Stimulated activated CD4-positive, alpha-beta T cell treated with anti-CD3 and anti-CD28 coated beads, Interleukin-4, amount 100 ng/mL, for 48 hours (primary cell): Measurements from ENCODE around the gene PNLIPRP2.

Experiments
- DNase-seq, 2 donors: peaks; one replicate each; pipeline ENCODE4 v3.0.0-alpha.2; 2020; ENCODE audit warnings: low read depth in 2 of 2

Gene PNLIPRP2

GRCh38 chr10:116683821-116684220, 63.1 kb downstream of the PNLIPRP2 start:
- no peak for DNase-seq

DNA sequence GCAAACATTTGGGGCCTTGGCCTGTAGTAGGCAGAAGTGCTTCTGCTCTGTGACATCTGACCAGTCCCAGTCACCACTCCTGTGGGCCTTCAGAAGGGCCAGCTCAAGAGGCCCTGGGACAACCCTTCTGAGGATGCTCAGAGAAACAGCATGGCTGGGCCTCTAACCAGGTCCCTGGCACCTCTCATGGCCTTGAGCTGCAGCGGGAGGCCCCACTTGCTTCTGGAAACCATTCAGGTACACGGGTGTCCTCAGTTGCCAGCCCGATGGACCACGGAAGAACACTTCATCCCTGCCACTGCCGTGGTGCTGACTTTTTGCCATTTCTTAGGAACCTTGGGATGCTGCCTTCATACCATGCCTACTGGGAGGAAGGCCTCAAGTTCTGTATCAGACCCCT, 64.0 kb downstream of the PNLIPRP2 start:
- DNase-seq, result no peak

- DNase-seq, result no peak
Measured at GRCh38 chr10:116685807-116686206, 65.1 kb downstream of the PNLIPRP2 start.

DNA sequence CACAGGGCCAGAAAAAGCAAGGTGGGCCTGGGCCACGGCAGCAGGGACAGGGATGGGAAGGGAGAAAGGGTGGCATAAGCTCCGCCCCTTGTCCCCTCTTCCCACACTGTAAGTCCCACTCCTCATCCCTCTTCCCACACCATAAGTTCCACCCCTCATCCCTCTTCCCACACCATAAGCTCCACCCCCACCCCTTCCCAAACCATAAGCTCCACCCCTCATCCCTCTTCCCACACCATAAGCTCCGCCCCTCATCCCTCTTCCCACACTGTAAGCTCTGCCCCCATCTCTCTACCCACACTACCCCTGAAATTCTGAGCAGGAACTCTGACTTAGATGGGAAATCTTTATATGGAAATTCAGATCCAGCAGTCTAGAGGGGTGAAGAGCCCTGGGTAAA, 65.9 kb downstream of the PNLIPRP2 start:
- no peak for DNase-seq

DNA sequence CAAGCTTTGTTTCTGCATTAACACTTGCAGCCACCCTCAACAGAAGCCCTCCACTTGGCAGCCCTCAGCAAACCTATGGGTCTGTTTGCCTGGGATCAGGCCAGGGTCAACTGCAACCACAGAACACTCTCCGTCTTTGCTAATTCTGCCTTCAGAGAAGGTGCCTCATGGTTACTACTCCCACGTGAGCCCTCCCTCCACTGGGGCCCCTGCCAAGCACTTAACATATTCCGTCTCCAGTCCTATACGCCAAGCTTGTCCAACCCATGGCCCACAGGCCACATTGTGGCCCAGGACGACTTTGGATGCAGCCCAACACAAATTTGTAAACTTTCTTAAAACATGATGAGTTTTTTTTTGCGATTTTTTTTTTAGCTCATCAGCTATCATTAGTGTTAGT, 66.9 kb downstream of the PNLIPRP2 start:
- no peak for DNase-seq

GRCh38 chr10:116688241-116688711, 67.5 kb downstream of the PNLIPRP2 start:
- no peak for DNase-seq

- no peak for DNase-seq
Measured at GRCh38 chr10:116688741-116689495, 68.2 kb downstream of the PNLIPRP2 start.

- no peak for DNase-seq
Measured at GRCh38 chr10:116689744-116690143, 69.0 kb downstream of the PNLIPRP2 start.

DNA sequence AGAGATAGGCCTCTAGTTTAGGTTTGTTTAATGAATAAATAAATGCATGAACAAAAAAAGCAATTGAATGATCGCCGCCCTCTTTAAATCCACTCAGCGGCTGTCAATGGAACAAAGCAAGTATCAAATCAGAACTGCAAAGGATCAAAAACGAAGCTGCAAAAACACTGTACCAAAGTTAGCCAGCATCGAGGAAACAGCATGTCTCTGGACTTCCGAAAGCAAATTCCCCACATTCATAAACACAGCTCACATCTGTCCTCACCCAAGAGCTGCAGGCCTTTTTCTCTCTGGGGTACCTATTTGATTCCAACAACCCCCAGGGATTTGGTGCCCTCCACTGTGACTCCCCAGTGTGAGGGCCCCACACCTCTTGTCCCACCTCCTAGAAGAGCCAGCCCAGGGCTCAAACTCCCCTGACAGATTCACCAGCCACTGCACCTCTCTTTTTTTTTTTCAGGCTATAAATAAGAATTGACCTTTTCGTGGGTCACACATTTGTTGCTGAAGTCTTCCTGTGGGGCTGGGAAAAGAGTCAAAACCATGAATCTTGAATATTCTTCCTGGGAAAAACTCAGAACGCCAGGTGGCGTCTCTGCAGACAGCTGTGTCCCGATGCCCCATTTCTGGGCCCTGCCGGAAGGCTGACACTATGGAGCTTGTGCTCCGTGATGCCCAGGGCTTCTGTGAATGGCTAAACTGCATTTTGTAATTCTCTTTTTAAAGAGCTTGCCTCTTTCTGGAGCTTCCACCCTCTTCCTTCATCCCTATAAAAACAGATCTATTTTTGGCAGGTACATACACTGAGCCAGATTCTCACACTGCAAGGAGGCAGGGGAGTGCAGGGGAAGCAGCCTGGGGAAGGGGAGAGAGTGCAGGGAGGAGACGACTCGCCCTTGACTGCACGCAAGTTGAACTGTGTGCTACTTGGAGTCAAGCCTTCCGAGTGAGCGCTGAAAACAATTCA, 69.9 kb downstream of the PNLIPRP2 start:
- DNase-seq, result no peak

DNA sequence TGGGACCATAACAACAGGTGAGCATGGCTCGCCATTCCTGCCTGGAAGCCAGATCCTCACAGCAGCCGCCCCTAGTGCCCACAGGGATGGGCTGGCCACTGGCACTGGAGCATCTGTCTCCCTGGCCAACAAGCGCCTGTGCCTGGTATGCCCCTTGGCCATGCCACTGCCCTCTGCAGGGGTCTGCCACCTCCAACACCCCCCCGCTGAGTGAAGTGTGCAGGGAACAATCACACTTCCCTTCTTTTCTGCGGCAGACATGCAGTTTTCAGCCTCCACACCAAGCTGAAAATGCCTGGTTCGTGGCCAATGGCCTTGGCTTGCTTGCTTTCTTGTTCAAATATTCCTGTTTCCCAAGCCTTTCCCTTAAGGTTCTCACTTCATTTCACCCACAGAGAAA, 70.9 kb downstream of the PNLIPRP2 start:
- no peak for DNase-seq

GRCh38 chr10:116692225-116692624, 71.5 kb downstream of the PNLIPRP2 start:
- DNase-seq, result no peak

DNA sequence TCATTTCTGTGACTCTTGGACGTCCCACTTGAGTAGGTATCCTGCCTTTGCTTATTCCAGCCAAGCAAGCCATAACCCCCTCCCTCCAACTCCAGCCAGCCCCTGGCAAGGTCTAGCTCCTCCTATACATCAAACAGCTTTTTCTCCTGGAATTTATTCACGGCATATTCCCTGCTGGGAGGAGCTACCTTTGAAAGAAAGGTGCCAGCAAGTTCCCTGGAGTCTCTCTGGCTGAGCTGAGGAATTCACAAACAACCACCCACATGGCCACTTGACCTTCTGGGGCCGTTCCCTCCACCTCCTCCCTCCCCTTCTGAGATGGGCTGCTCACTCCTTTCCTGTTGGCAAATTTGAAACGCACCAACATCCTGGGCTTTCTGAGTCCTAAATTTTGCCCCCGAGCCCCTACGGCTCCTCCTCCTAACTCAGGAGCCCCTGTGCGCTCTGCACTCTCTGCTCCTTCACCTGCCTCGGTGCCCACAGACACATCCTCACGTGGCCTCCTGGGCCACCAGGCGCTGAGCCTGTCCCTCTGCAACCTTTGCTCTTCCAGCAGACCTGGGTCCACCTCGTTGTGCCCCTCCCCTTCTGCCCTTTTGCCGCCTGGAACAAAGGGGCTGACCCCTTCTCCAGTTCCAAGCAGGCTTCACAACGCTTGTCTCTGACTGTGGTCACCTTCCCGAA, 73.6 kb downstream of the PNLIPRP2 start:
- no peak for DNase-seq
